ENCODE data around the gene HTR4.

- TF ChIP-seq POLR2A (IDR thresholded peaks at IDR 0.05): no peak
- no peak for TF ChIP-seq CTCF (IDR thresholded peaks at IDR 0.05)
These were observed 32.3 kb upstream of the HTR4 start for GRCh38 chr5:148686660-148687059.

Data from esophagus squamous epithelium (tissue), 4 donors.